Adrenal gland (tissue), 12 donors: ENCODE measurements around the gene CEP85L. TPM values are rescaled to one million over a fixed set of nuclear protein-coding genes. Genes with fewer than 3 reads are reported as not detected.

ENCODE experiments used
- DNase-seq, 7 donors: peaks; one replicate each; pipeline ENCODE4 v3.0.0-alpha.2; 2019 to 2020
- H3K27ac ChIP-seq, 5 donors: fragments of 200-600 bp; sonication (generic) in 4 of 5; 1 replicate in 3 of 5; 2 replicates in 2 of 5; pipeline versions ENCODE4 v1.5.1 to v1.8.0; 2016 to 2020; ENCODE audit warnings: mild to moderate bottlenecking in 1 of 5
- H3K27me3 ChIP-seq: fragments of 200-600 bp; 2 replicates; pipeline ENCODE4 v1.8.0; 2021
- H3K36me3 ChIP-seq, 2 donors: fragments of 200-600 bp; replicated peaks in 1 of 2; 1 replicate in 1 of 2; 2 replicates in 1 of 2; pipeline versions ENCODE4 v1.5.1 to v1.8.0; 2018 to 2022
- H3K4me1 ChIP-seq, 2 donors: fragments of 200-600 bp; replicated peaks in 1 of 2; 1 replicate in 1 of 2; 2 replicates in 1 of 2; pipeline versions ENCODE4 v1.5.1 to v1.8.0; 2018 to 2021
- H3K4me3 ChIP-seq, 4 donors: fragments of 200-600 bp; sonication (generic) in 3 of 4; one replicate each; pipeline ENCODE4 v1.5.1; 2016 to 2018
- H3K9me3 ChIP-seq, 3 donors: fragments of 200-600 bp; sonication (generic) in 1 of 3; replicated peaks in 1 of 3; 1 replicate in 2 of 3; 2 replicates in 1 of 3; pipeline versions ENCODE4 v1.5.1 to v1.8.0; 2016 to 2021
- CTCF ChIP-seq, 6 experiments: fragments of 450-650 bp in 4 of 6; fragments of 200-600 bp in 2 of 6; sonication (generic) in 1 of 6; IDR thresholded peaks; 1 replicate in 5 of 6; 2 replicates in 1 of 6; pipeline versions ENCODE4 v1.5.1 to v1.8.0; 2016 to 2021; ENCODE audit warnings: antibody characterized with exemption in 6 of 6, mild to moderate bottlenecking in 2 of 6, moderate library complexity in 1 of 6
- POLR2A ChIP-seq, 2 donors: fragments of 450-650 bp; IDR thresholded peaks; one replicate each; pipeline ENCODE4 v1.6.1; 2017; ENCODE audit warnings: antibody characterized with exemption in 2 of 2, mild to moderate bottlenecking in 2 of 2, moderate library complexity in 1 of 2
- WGBS, 4 donors: extraction: QIAGEN DNeasy Blood & Tissue Kit in 2 of 4; methylation state at CpG; one replicate each; pipeline versions ENCODE4 v1.1.5 to v1.1.7; 2013 to 2017; 5-methylcytosine and 5-hydroxymethylcytosine counted together
- intact Hi-C, 2 donors: fragments of 100-400 bp; cut with DNase I; formaldehyde crosslinking; loops; one replicate each; pipeline versions ENCODE4 v1.14.1 to v1.15.0; 2022 to 2023
- polyA plus RNA-seq, 3 donors: library from polyadenylated mRNA; stranded (reverse); fragments of 200-250 nt in 2 of 3; fragments of 350-450 nt in 1 of 3; fragmentation: Illumina TruSeq in 1 of 3; extraction: RNeasy Lipid Tissue Mini Kit (QIAGEN cat#74804) in 1 of 3; gene quantifications; one replicate each; pipeline ENCODE4 v1.2.3, GENCODE V29; 2013 to 2014
- total RNA-seq, 9 donors: library from RNA; depleted of rRNA in 4 of 9; stranded (reverse); fragments of >200 nt in 4 of 9; fragments of 120-200 nt in 1 of 9; fragmentation: NEBNext Ultra II Directional in 1 of 9; extraction: Animal tissue kit (Norgen Biotek cat#: 25700) in 1 of 9; gene quantifications; one replicate each; pipeline versions ENCODE4 v1.1.0 to v1.2.4, GENCODE V29; 2013 to 2023
- donor health status: healthy with polysubstance abuse.
- donor health status: Bipolar disorder and iron deficiency.
- donor health status: DM: yes; HTN: yes; CAD: no.
- donor health status: DM: no; HTN: no; CAD: no.
- donor health status: DM: no; HTN: no; CAD: no.
- donor health status: DM: yes; HTN: yes; CAD: no.

The CEP85L gene
- total and polyA plus RNA-seq, 12 donors = 2.3 to 74.3 (median 23.3) TPM

- H3K27me3 ChIP-seq = no peaks in the 10 kb centered on the region
- peaks cover 0 to 15% of the 10 kb centered on the region in 2 donors for H3K4me1 ChIP-seq
- intact Hi-C loops = no loop called here
- TF ChIP-seq CTCF (IDR thresholded peaks at IDR 0.05) (no peak), POLR2A (IDR thresholded peaks at IDR 0.05) (no peak)
- no peaks in the 10 kb centered on the region for H3K9me3 ChIP-seq
- H3K4me3 ChIP-seq = no peak overlapping the region
- H3K27ac ChIP-seq = no peak overlapping the region
- 71 to 79% (median 77%) methylated on average over 3 of the region's 3 CpGs for WGBS, 4 donors
- no peaks in the 10 kb centered on the region for H3K36me3 ChIP-seq
- no peak for DNase-seq
Observed at GRCh38 chr6:118544105-118544504, 107.3 kb downstream of the CEP85L start.

- no peak for DNase-seq
- H3K36me3 ChIP-seq = no peaks in the 10 kb centered on the region
- H3K27ac ChIP-seq = no peak overlapping the region
- no peaks in the 10 kb centered on the region for H3K9me3 ChIP-seq
- intact Hi-C loops = no loop called here
- H3K4me3 ChIP-seq = no peak overlapping the region
- TF ChIP-seq POLR2A (IDR thresholded peaks at IDR 0.05) (no peak), CTCF (IDR thresholded peaks at IDR 0.05) (no peak)
- H3K4me1 ChIP-seq = peaks cover 0 to 18% of the 10 kb centered on the region in 2 donors
- H3K27me3 ChIP-seq = no peaks in the 10 kb centered on the region
- 97 to 99% (median 97%) methylated on average over 3 of the region's 3 CpGs for WGBS, 4 donors
Observed at GRCh38 chr6:118542184-118542952, 109.0 kb downstream of the CEP85L start.

- Histone ChIP-seq H3K27me3 (no peaks in the 10 kb centered on the region), H3K4me3 (no peak overlapping the region), H3K9me3 (no peaks in the 10 kb centered on the region), H3K4me1 (peaks cover 0 to 17% of the 10 kb centered on the region in 2 donors), H3K27ac (no peak overlapping the region), H3K36me3 (no peaks in the 10 kb centered on the region)
- DNase-seq = no peak
- intact Hi-C loops = no loop called here
- 25 to 34% (median 28%) methylated on average over 2 of the region's 2 CpGs for WGBS, 4 donors
- TF ChIP-seq POLR2A (IDR thresholded peaks at IDR 0.05) = no peak
- TF ChIP-seq CTCF (IDR thresholded peaks at IDR 0.05) = no peak
Observed at GRCh38 chr6:118537574-118537973, 113.8 kb downstream of the CEP85L start.

- no peak overlapping the region for H3K4me3 ChIP-seq
- TF ChIP-seq CTCF (IDR thresholded peaks at IDR 0.05) (no peak), POLR2A (IDR thresholded peaks at IDR 0.05) (no peak)
- no peaks in the 10 kb centered on the region for H3K36me3 ChIP-seq
- no peaks in the 10 kb centered on the region for H3K27me3 ChIP-seq
- WGBS, 4 donors = 89 to 96% (median 93%) methylated on average over 2 of the region's 2 CpGs
- intact Hi-C loops = no loop called here
- H3K9me3 ChIP-seq = no peaks in the 10 kb centered on the region
- H3K27ac ChIP-seq = no peak overlapping the region
- DNase-seq = no peak
- H3K4me1 ChIP-seq = peaks cover 0 to 17% of the 10 kb centered on the region in 2 donors
Observed at GRCh38 chr6:118536478-118536877, 114.9 kb downstream of the CEP85L start.
